Fibroblast of skin of scalp (primary cell): Measurements from ENCODE around the gene GART. TPM values are rescaled to one million over a fixed set of nuclear protein-coding genes. Genes with fewer than 3 reads are reported as not detected.
"Not testable (repeated sequence)": the region's sequence is repeated elsewhere in the genome, so short reads cannot be mapped to it uniquely, and the experiment has no call there.

Source experiments
- DNase-seq: peaks from one replicate; pipeline ENCODE4 v3.0.0-alpha.2; 2013
- polyA plus RNA-seq, 2 experiments: library from polyadenylated mRNA; unstranded; fragments of 120-200 nt; gene quantifications; one replicate each; pipeline ENCODE4 v1.2.1, GENCODE V29; 2013; ENCODE audit not compliant: insufficient read length in 2 of 2

The GART gene
- polyA plus RNA-seq (2013, experiment 1 of 2; ENCODE audit: insufficient read length), result 63.0 TPM
- polyA plus RNA-seq (2013, experiment 2 of 2; ENCODE audit: insufficient read length), result 65.8 TPM

GRCh38 chr21:33541756-33542639, at the start of gene GART:
Gene GART (minus strand): TSS chr21:33542117. CDS start chr21:33539315, 2,802 bp downstream.
- peak; percentile 77 for DNase-seq

- DNase-seq, result peak; percentile 85
Observed at GRCh38 chr21:33588485-33589335, 46.8 kb upstream of the GART start, which contains the start of gene DONSON. Gene DONSON (minus strand): TSS chr21:33588684. CDS start chr21:33588641, 43 bp downstream.

GRCh38 chr21:33587792-33588484, 46.0 kb upstream of the GART start:
- peak; percentile 34 for DNase-seq

DNA sequence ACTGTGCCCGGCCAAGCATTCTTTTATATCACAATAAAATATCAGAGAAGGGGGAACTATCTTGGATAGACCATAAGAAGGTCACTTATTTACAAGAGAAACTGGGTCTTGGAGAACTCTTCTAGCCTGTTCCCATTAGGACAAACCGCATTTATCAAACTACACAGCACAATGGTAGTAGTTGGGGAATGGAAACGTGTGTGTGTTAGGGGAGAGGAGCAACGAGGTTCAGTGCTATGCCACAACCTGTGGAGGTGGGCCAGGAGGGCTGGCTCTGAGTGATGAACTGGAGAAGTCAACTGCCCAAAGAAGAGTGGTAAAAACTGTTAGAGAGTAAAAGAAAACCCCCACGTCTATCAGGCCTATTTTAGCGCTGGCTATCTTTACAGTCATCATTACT, 45.0 kb upstream of the GART start:
- no peak for DNase-seq

- no peak for DNase-seq
Observed at GRCh38 chr21:33584455-33584854, 42.5 kb upstream of the GART start.

DNA sequence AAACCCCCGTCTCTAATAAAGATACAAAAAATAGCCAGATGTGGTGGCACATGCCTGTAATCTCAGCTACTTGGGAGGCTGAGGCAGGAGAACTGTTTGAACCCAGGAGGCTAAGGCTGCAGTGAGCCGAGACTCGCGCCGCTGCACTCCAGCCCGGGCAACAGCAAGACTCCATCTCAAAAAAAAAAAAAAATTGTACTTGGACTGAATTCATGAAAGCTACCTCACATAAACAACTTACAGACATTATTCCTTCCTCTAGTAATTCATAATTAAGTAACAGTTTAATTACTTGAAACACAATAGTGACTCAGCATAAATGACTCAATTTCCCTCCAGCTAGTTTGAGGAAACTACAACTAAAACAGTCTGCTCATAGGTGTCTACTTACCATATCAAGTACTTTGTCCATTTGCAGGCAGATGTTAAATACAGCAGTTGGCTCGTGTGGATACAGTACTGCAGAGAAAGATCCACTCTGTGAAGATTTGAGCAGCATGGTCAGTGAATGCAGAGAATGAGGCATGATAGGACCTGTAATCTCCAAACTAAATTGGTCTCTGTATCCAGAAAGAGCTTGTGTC, 37.1 kb upstream of the GART start:
- no peak for DNase-seq

DNA sequence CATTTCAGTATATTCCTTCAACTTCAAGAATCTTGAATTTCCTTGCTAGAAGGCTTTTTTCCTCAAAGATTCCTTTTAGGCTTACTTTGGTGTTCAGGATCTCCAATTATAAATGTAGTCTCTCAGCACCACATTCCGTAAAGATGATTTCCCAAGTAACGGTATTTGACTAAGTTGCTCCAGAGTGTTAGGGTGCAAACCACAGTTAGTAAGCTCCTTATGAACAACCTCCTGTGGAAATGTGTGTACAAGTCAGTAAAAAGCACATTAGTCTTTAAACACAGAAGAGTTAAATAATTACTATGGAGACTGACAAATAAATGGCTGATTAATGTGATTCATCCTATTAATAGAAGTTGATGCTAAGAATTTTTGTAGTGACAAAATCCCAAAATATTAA, 36.3 kb upstream of the GART start:
- peak; percentile 46 for DNase-seq

DNA sequence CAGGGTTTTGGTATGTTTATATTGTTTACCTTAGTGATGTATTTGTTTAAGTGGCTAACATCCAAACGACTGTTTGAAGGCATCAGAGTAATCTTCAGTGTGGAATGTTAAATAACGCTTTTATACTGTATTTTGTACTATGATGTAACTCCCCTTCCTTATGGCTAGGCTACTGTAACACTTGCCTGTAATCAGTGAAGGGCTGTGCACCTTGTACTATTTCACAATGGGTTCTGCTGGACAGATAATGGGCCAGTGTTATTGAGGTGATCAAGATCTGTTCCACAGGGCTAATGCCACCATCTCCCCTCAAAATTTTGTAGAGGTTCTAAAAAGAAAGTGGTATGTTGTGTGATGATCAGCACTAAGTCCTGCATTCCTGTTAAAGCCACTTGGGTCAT, 34.8 kb upstream of the GART start:
- DNase-seq, result not testable (repeated sequence)

DNA sequence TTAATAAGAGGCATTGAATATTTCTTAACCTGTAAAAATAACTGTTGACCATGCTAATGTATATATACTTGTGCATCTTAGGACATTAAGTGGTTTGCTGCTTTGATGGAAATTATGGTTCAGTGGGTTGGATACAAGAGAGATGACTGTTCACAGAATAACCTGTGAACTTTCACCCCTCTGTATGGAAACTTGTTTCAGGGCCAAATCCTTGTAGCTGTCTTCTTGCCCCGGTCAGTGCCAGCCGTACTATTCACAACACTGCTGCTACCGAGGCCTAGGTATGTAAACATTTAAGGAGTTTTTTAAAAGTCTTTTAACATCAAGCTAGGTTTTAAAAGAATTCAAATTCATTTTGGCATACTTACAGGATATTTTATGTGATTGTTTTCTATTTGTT, 30.4 kb upstream of the GART start:
- no peak for DNase-seq

DNA sequence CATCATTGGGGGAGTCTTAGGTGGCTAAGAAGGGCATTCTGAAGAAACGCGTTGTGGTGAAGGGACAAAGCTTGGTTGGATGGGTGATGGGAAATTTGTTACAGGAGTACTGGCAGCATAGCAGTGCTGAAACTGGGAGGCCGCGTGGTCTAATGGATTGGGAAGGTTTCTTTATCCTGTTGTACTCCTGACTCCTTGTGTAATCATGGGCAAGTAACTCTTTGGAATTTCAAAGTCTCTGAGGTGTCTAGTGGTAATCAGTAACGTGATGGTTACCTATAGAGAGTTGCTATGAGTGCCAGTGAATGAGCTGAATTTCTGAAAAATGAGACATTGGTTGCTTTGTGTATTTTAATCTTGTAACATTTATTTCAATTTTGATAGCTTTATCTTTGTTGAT, 28.1 kb upstream of the GART start:
- no peak for DNase-seq

DNA sequence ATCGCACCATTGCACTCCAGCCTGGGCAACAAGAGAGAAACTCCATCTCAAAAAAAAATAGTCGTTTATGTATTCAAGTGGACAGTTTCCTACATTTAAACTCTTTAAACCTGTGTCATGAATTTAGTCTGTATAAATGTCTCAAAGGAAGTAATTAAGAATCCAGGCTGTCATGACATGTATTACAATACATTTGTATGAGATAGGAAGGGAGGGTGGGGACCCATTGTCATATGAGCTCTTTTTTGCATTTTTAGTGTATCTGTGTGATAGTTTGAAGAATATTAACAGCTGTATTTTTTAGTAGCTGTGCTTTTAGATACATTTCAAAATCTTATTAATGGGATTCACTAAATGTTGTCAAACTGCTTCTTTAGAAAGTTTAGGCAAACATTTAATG, 26.5 kb upstream of the GART start:
- no peak for DNase-seq

DNA sequence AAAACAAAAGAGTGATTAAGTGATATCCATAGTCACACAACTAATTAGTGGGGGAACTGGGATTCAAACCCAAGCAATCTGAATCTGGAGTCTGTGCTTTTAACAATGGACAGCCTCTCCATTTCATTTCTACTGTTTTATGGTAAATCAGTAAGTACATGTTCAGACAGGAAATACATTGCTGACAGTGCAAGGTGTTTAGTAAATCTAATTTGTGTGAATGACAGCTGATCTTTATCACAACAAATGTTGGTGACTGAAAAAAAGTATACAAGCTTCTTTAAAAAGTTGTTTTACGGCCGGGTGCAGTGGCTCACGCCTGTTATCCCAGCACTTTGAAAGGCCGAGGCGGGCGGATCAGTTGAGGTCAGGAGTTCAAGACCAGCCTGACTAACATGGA, 26.0 kb upstream of the GART start:
- no peak for DNase-seq

DNA sequence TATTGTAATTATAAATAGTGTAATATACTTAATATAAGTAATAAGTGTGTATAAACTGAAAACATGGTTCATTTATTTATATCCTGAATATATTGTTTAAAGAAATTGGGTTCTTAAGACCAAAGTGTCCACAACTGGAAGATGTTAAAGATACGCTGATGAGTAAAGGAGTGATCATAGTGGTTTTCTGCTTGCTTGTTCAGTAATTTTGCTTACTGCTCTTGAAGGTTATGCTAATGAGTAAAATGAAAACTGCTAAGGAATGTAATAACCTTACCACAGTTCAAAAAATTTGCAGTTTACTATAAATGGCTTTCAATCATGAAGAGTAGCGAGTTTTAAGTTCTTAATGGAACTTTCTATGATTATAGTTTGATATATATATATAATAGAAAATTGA, 24.6 kb upstream of the GART start:
- DNase-seq, result no peak

DNA sequence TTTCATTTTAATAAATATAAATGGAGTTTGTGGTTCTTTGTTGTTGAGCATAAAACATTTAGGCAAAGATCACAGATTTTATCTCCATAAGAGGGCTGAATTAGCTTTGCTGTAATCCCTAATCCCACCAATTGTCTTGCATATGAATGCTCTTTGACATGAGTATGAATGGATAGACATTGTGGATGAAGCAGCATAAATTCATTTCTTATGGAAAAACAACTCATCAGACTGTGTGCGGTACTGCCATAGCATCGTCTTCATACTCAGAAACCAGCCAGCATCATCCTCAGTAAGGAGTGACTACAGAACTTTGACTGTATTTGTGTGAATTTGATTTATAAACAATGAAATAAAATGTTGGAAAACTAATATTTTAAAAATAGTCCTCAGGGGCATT, 20.5 kb upstream of the GART start:
- DNase-seq, result no peak

DNA sequence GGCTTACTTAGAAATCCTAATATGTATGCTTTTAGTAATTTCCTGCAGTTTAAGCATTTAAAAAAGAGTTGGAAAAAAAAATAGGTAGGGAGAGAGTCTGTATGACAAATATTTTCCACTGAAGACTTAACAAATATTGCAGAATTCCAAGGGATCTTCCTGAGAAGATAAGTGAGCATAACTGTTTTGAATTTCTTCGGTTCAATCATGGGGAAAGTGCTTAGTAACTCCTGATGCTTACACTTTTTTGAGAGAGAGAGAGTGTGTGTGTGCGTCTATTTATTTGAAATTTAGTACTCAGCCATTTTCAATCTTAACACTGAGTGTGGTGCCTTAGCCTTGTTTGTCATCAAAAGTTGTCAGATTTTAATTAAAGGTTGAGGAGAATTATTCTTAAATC, 19.5 kb upstream of the GART start:
- DNase-seq, result no peak

DNA sequence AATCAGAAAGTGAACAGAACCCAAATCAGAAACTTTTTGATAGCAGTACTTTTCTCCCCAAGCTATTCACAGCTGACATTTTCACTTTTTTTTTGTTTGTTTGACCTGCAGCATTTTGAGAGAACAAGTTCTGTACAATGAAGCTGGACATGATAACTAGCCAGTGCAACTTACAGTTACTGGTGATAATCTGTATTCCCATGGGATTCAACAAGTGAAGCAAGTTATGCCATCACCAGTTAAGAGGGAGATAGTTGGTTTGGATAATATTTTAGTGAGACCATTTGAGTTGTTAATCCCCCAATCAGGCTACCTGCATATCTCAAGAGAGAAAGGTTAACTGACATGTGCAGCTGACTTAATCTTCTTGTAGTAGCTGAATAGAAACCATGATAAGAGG, 19.0 kb upstream of the GART start:
- no peak for DNase-seq

DNA sequence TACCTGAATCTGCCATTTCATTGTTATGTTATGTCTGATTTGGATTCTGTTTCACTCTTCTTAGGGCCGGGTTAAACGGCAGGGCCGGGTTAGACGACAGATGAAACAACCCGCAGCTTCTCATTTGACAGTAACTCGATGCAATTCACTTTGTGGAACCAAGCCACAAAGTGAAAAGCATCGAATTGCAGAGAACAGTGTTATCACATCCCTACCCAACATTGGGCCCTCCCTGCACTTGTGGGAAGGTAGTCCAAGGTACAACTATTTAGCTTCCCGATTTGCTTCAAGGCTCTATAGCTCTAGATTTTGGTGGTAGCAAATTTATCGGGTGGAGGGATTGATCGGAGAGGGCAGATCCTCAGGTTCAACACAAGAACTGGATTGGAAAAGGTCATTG, 17.9 kb upstream of the GART start:
- DNase-seq, result no peak

GRCh38 chr21:33558777-33559421, 17.0 kb upstream of the GART start:
- DNase-seq, result no peak

GRCh38 chr21:33557447-33557846, 15.5 kb upstream of the GART start:
- DNase-seq, result no peak

GRCh38 chr21:33554982-33555344, 13.0 kb upstream of the GART start:
- DNase-seq, result no peak

GRCh38 chr21:33554236-33554981, 12.5 kb upstream of the GART start:
- DNase-seq, result no peak
